MV-4-11 (cell line): ENCODE measurements around the gene ARHGAP10.

Experiments used
- DNase-seq: peaks from one replicate; lab custom pipeline; 2025; lab: John Stamatoyannopoulos, UW

ARHGAP10 gene

DNA sequence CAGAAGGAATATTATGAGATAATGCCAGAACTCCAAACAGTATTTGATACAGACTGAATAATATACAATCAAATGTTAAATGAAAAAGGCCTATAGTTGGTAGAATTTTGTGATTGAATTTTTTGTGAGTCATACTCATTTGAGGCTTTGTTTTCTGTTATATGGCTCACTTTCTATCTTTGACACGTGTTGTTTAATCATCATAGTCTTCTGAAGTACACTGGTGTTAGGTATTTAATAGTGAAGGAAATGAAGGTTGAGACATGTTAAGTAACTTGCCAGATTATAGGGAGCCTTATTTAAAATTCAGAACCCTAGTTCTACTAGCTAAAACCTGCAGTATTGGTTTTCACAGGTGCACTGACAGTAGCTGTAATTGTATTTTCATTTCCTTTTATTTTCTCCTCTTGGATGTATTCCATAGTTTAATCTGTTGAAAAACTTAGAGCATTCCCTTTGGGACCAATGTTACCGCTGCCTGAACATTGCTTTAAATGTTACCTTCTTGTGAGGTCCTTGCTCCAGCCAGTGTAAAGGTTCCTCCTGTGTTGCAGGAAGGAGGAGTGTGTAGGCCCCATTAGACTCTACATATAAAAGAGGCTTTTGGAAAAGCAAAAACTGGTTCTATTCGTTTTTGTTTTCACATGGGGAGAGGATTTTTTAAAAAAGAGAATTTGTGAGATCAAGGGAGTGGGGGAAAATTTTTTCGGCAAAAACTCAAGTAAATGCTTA, 224.1 kb downstream of the ARHGAP10 start:
- no peak for DNase-seq

DNA sequence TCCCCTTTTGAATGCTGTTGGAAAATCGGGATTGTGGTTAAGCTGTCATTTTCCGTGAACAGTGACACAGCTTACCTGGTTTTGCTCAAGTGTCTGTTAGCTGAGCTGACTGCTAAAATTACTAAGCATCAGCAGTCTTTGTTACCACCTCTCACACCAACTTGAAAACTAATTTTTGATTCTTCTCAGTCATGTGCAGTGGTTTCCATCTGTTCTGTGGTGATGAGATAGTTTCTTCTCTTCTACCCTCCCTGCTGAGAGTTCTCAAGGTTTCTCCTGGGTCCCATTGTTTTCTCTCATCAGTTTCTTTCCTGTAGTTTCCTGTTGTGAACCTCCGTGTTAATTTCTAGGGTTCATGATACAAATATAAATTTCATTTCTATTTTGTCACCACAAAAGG, 225.6 kb downstream of the ARHGAP10 start:
- no peak for DNase-seq

DNA sequence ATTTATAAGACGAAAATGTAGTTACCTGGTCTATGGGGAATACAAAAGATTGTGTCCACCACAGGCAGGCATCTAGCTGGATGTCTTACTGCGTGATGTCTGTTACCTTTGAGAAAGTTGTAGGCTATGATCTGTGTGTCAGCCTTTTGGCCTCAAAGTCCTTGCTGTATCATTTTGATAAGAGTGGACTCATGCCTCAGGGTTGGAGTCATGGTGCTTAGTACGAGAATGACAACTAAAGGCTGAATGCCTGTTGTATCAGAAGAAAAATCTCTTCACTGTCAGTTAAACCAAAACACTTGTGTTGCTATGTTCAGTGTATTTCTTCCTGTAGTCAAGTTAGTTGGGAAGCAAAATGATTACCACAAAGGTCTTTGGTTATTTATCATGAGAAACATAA, 226.2 kb downstream of the ARHGAP10 start:
- DNase-seq = no peak

DNA sequence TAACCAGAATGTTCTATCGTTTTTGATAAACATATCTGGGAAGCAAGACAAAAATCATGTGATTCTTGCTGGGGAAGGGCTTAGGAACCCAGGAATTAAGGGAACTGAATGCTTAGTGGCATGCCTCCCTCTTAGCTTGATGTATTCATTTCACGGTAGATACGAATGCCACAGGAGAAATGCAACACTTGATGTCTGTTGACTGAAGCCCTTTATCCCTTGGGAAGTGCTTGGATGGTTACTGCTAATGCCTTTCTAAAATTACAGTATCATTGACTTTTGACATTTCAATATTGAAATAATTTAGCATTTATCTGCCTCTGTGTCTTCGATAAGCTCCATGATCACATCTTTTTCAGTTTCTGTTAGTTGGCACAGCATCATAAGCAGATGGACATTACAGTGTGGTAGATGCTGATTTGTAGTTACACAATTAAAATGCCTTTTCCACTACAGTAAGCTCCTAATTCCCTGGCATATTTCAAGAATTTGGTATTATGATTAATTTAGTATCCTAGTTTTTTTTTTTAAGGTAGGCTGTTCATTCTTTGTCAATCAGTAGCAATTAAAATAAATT, 226.7 kb downstream of the ARHGAP10 start:
- DNase-seq = no peak

DNA sequence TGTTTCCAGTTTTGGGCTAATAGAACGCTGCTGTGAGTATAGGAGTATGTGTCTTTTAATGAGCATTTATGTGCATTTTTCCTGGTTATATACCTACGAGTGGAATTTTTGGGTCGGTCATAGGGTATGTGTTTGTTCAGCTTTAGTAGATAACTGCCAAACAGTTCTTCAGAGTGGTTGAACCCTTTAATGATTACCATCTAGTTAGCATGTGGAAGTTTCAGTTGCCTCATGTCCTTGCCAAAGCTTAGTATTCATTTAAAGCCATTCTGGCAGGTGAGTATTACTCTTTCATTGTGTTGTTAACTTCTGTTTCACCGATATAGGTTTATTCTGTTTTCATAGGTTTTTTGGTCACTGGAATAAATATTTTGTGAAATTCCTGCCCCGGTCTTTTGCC, 229.1 kb downstream of the ARHGAP10 start:
- DNase-seq = no peak

DNA sequence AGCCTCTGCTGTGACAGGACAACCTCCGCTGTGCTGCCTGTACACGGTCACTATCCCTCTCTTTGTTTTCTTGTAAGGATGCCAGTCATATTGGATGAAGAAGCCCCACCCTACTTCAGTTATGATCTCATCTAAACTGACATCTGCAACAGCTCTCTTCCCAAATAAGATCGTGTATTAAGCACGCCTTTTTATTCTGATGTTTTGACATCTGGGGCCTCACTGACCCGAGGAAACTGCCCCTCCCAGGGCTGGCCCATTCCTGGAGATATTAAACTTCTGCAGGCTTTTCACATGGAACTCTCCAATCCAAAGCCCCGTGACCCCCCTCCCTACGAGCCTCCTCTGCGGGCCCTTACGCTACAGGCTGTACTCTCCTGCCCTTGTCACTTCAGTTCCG, 232.0 kb downstream of the ARHGAP10 start:
- DNase-seq = no peak

DNA sequence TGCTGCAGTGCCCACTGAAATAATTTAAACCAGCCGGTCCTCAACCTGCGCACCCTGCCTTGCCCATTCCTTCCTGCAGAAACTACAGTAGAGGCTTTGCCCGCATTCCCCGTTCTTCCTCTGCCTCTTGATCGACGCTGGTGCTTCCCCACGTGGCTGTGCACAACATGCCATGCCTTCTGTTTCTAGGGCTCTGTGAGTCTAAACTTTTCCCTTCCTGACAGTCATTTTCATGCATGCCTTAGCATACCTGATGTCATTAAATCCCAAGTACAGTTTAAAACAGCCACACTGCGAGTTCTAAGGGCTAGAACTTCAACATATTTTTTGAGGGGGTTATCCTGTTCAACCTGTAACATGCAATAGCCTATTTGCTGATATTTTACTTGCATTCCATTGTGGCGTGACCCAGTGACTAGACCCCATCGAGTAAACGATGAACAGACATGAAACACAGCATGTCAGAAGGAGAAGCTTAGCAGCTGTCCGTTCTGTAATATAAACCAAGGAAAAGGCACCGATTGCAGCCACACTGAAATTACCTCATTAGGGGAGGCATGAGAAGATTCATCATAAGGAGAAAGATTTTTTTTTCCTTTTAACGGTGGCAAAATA, 232.5 kb downstream of the ARHGAP10 start:
- no peak for DNase-seq

DNA sequence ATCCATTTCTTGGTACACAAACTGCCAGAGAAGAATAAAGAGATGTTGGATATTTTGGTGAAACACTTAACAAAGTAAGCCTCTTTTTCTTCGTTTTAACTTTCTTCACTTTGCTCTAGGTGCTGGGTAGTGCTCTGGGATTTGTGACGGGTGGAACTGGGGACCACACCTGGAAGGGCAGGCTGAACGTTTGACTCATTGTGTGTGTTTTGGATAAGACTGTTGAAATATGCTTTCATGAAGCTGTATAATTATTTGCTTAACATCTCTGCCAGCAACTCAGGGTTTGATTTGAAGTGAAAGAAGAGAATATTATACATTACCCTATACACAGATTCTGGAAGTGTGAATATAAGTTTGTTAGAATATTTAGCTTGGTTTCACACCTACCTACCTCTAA, 233.2 kb downstream of the ARHGAP10 start:
- DNase-seq = no peak

DNA sequence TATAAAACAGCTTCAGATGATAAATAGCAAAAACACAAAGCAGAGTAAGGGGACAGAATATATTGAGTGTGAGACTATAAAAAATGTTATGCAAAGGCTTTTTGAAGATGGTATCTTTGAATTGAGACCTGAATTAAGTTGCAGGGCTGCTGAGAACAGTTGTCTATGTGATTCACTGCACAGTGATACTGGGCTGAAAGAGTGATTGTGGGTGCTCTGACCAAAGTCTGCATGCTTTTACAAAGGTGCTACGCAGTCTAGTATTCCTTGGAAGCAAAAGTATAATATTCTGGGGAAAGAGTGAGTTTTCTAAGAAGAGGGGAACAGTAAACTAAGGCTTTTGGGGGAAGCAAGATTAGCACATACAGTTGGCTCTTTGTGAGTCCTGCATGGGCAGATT, 234.0 kb downstream of the ARHGAP10 start:
- no peak for DNase-seq

DNA sequence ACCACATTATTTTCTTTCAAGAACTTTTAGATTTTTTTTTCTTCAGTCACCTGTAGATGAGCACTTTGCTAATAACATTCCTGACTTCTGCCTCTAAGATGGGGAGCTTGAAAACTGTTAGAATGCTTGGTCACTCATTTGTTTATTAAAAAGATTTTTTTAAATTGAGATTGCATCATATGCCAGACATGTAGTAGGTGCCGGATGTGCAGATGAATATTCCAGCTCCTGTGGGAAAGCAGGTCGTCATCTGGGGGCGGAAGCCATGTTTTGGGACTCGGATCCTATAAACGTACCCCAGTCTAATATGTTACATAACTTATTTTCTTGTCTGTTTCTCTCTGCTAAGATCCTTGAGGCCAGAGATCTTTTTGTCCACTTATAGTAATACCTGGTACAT, 236.8 kb downstream of the ARHGAP10 start:
- no peak for DNase-seq

DNA sequence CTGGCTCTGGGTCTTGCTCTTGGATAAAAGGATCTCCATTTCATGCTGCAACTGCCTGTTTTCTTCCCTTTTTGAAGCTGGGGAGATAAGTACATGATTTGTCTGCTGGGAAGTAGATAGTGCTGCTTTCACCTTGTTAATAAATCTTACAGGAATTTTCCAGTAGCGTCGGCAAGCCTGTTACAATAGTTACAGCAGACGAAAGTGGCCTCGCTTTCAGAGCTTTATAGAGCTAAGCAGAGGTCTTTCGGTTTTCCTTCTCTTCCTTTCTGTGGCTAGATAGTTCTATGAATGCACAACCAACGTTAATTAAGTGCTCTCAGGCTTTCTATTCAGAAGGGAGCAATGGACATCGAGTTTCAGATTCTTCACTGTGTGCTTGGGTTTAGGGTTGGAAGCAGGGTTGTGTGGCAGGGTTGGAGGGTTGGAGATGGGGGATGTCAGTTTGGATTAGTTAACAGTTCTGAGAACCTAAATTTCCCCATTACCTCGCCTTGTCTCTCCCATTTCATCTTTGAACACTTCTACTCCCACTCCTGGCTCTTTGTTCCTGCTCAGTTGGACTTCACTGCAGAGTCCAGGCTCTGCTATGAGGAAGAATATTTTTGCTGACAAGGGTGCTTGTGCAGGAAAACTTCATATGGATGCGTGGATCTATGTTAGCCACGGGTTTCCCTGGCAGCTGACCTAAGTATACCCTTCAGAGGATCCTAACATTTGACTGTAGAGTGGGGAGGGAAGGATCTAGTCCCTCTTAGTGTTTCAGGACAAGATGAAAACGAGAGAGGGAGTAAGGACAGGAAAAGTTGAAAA, 237.9 kb downstream of the ARHGAP10 start:
- no peak for DNase-seq

DNA sequence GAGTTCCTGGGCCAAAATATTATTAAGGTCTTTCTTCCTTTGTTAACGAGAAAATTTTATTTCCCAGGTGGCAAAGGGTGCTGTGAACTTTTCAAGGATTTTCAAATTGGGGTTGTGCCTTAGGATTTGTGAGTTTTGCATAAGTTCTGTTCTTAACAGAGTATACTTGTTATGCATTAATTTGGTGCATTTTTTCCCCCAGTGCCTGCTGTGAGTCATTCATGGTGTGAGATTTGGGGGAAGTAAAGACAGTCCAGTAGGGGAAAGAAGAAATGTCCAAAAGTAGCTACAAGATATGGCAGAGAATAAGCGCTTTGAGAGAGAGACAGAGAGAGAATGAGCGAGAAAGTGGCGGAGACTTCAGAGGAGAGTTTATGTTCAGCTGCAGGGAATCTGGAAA, 239.2 kb downstream of the ARHGAP10 start:
- no peak for DNase-seq

DNA sequence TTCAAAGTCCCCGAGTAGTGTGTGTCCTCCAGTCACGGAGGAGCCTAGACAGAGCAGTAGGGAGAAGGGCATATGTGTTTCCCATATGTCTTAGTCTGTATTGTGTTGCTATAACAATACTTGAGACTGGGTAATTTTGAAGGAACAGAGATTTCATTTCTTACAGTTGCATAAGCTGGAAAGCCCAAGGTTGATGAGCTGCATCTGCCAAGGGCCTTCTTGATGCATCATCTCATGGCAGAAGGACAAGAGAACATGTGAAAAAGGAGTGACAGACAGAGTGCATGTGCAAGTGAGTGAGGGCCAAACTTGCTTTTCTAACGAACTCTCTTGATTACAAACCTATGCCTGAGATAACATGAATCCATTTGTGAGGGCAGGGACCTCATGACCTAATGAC, 243.4 kb downstream of the ARHGAP10 start:
- no peak for DNase-seq

DNA sequence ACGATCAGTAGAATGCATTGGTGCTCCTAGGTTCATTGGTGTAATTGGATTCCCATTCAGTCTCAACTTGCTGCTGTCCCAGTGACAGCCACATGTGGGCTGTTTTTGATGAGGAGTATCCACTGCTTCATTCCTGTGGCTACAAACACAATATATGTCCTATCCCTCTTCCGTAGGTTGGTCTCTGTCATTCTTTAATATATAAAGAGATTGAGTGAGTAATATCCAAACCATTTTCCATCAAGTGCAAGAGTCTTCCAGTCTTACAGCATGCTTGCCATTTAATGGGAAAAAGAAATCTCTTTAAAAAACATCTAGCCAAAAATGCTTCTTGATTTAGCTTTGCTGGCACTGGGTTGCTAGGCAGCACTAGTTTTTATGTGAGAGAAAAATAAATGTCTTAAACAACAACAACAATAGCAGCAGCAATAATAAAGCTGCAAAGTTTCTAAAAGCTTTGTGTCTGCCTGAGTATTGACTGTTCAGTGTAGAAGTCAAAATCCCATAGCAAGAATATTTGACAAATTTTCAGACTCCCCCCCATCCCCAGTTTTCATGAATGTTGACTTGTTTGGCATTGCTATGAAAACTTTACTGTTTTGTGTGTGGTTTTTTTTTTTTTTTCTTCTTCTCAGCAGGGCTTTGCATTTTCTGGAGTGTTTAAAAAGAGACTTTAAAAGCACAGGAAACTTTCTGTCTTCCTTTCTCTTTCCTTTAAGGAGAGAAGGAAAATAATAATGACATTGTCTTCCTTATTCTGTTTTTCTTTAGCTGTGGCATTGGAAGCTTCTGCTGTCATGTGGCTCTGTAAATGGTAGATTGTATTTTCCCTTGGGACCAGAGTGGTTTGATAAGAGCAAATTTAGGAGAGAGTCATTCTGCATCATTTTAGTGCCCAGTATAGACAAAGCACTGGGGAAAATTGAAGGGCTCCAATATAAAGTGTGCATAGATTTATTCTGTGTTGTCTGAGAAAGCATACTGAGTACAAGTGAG, 244.3 kb downstream of the ARHGAP10 start:
- no peak for DNase-seq

DNA sequence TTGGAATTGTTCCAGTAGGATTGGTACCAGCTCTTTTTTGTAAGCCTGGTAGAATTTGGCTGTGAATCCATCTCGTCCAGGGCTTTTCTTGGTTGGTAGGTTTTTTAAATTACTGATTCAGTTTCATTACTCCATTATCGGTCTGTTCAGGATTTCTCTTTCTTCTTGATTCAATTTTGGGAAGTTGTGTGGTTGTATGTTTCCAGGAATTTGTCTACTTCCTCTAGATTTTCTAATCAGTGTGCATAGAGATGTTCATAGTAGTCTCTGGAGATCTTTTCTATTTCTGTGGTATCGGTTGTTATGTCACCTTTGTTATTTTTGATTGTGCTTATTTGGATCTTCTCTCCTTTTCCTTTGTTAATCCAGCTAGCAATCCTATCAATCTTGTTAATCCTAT, 248.7 kb downstream of the ARHGAP10 start:
- peak; percentile 41 for DNase-seq

DNA sequence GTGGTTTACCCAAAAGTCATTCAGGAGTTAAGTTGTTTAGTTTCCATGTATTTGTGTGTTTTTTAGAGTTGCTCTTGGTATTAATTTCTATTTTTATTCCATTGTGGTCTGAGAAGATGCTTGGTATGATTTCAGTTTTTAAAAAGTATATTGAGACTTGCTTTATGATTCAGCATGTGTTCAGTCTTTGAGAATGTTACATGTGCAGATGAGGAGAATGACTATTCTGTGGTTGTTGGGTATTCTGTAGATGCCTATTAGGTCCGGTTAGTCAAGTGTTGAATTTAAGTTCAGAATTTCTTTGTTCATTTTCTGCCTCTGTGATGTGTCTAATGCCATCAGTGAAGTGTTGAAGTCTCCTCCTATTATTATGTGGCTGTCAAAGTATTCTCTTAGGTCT, 249.4 kb downstream of the ARHGAP10 start:
- DNase-seq = no peak

DNA sequence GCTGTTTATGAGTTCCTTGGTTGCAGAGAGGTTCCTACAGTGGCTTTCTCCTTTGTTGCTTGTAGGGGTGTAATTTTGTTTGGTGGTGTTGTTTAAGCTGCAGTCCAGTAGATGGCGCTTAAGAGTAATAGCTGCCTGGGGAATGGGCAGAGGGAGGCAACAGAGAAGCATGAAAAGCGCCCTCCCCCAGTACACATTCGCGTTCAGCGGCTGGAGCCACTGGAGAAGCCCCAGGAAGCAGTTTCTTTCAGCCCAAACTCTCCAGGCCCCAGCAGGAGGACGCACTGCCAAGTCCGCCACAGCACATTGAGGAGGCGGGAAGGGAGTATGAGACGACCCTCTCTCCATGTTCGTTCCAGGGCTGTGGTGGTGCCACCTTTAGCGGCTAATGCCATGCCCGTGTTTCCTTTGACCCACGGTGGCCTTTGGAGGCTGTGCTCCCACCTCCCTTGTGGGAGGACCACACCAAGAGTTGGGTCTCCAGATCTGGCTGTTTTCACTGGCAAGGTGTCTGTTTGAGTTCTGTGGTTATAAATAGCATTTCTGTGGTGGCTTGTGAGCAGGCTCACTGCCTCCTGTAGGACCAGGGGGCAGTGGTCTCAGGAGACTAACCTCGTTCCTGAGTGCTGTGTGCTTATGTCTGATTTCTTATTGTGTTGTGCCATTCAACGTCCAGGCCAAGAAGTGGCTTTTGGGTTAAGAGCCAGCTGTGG, 252.3 kb downstream of the ARHGAP10 start:
- DNase-seq = peak; percentile 12

DNA sequence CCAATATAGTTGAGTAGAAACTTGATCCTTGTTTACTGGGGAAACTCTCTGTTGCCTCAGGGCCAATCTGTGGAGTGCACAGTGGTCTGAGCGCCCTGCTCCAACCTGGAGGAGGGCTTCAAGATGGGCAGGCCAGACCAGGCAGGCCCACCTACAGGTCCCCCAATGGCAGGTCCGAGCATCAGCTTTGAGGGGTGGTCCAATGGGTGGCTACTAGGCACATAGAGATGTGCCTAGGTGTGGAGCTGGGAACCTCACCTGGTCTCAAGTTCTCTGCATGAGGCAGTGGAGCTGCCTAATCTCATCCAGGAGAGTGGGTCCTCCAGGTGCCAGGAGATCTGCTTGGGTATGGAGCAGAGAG, 252.9 kb downstream of the ARHGAP10 start:
- DNase-seq = no peak

DNA sequence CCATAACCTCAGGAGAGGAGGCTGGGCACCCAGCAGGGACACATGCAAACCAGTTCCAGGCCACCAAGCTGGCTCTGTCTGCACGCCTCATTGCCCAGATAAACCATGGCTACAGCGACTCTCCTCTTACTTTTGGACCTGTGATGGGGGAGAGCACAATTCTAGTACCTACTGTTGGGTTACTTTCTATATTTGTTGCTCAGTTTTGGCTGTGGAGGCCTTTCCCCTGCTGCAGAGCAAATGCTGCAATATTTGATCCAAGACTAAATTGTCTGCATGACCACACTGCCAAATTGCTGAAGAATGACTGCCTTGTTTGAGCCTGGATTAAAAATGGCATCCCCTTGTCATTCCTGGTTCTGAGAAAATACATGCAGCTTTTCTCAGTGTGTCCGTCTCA, 253.5 kb downstream of the ARHGAP10 start:
- no peak for DNase-seq

DNA sequence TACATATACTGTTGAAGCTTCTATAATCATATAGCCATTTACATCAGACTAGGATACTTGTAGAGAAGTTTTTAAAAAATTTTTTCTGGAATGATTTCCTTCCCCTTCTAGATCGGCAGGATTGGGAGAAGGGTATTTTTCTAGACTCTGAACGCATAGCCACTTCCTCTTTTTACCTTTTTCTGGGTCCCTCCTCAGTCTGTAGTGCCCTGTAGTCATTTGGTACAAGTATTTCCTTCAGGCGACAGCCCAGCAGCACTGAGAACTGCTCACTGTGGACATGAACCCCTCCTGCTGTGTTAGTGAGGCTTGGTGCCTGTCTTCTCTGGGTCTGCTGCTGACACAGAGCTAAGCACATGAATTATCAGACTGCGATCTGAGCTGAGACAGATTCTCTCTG, 255.4 kb downstream of the ARHGAP10 start:
- peak; percentile 10 for DNase-seq
